ENCODE data around the gene RPS29.
"Not testable (repeated sequence)": the region's sequence is repeated elsewhere in the genome, so short reads cannot be mapped to it uniquely, and the experiment has no call there.

Gene RPS29

GRCh38 chr14:49598189-49598484 is 12.0 kb upstream of the RPS29 start:
- no peak for DNase-seq (ENCODE audit: low read depth, low spot score)

GRCh38 chr14:49594347-49595091 is 8.3 kb upstream of the RPS29 start:
- no peak for DNase-seq (ENCODE audit: low read depth, low spot score)

DNA sequence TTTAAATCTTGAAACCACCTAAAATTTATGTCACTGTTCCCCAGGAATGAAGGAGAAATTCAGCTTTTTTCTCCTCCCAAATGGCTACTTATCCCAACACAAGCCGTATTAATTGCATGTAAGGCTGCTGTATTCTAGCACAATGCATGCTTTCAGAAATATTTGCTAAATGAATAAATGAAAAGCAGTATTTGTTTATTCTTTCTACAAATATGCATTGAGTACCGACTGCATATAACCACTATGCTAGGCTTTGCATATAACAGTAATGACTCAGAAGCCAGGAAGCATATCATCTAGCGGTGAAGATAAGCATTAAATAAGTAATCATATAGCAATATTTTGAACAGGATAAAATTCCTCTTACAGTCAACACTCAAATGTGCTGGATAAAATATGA is 6.8 kb upstream of the RPS29 start:
- no peak for DNase-seq (ENCODE audit: low read depth, low spot score)

DNA sequence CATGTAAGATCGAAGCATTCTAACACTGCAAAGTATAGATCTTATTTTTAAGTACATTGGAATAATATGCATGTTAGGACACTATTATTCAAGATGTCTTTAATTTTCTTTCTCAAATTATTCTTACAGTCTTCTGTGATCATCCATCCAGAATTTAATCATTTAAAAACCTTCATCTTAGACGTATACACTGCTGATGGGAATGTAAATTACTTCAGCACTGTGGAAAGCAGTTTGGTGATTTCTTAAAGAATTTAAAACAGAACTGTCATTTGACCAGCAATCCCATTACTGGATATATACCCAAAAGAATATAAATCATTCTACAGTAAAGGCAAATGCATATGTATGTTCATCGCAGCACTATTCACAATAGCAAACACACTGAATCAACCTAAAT is 3.2 kb upstream of the RPS29 start:
- no peak for DNase-seq (ENCODE audit: low read depth, low spot score)

GRCh38 chr14:49586673-49587460 is 687 bp upstream of the RPS29 start:
- DNase-seq (ENCODE audit: low read depth, low spot score), result no peak

- DNase-seq (ENCODE audit: low read depth, low spot score), result not testable (repeated sequence)
Observed at GRCh38 chr14:49584981-49585640, 1.1 kb downstream of the RPS29 start.

DNA sequence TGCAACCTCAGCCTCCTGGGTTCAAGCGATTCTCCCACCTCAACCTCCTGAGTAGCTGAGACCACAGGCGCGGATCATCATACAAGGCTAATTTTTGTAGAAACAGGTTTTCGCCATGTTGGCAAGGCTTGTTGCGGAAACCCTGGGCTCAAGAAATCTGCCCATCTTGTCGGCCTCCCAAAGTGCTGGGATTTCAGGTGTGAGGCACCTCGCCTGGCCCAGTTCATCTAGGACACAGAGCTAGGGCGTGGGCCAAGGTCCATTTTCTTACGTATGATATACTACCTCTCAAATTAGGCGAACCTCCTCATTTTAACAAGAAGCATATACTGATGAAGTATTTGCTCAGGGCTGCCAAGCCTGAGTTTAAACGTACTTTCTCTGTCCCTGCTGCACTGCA is 2.1 kb downstream of the RPS29 start:
- no peak for DNase-seq (ENCODE audit: low read depth, low spot score)

GRCh38 chr14:49583629-49584028 is 2.6 kb downstream of the RPS29 start:
- no peak for DNase-seq (ENCODE audit: low read depth, low spot score)

GRCh38 chr14:49582113-49582977 is 3.8 kb downstream of the RPS29 start:
- DNase-seq (ENCODE audit: low read depth, low spot score), result no peak

GRCh38 chr14:49581209-49582112 is 4.7 kb downstream of the RPS29 start:
- no peak for DNase-seq (ENCODE audit: low read depth, low spot score)

DNA sequence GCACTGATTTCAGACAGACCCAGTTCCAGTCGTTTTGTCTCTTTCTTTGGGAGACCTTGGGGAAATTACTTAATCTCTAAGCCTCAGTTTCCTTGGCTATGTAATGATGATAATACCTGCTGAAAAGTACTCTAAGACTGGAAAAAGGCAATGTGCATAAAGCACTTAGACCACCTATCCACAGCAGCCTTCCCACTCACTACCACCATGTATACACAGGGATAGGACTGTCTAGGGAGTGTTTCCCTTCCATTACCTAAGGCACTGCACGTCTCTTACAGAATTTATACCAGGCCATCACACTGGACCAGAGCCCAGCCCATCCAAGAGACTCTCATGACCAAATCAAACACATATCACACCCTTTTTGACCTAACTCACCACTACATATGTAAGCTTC is 6.3 kb downstream of the RPS29 start:
- DNase-seq (ENCODE audit: low read depth, low spot score), result no peak

DNA sequence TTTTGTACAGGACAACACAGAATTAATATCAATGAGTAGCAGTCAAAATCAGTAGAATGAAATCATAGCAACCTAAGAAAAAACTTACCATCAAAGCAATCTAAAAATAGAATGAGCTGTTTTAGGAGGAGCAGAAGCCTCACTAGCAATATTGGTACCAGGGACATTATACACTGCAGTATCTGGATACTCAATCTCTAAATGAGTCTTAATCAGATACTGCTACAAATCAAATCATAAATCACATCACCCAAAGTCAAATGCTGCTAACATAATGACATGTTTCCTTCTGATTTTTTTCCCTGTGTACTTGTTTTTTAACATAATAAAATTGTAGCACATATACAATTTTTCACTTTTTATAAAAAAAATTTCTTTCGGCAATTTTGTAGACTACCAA is 8.0 kb downstream of the RPS29 start:
- no peak for DNase-seq (ENCODE audit: low read depth, low spot score)

- no peak for DNase-seq (ENCODE audit: low read depth, low spot score)
Observed at GRCh38 chr14:49574038-49574437, 12.1 kb downstream of the RPS29 start.

- no peak for DNase-seq (ENCODE audit: low read depth, low spot score)
Observed at GRCh38 chr14:49569281-49569680, 16.9 kb downstream of the RPS29 start.

GRCh38 chr14:49566714-49567113 is 19.5 kb downstream of the RPS29 start:
- no peak for DNase-seq (ENCODE audit: low read depth, low spot score)

- DNase-seq (ENCODE audit: low read depth, low spot score), result no peak
Observed at GRCh38 chr14:49559979-49560768, 26.0 kb downstream of the RPS29 start.

- DNase-seq (ENCODE audit: low read depth, low spot score), result peak; percentile 20
Observed at GRCh38 chr14:49553892-49554291, 32.3 kb downstream of the RPS29 start.

DNA sequence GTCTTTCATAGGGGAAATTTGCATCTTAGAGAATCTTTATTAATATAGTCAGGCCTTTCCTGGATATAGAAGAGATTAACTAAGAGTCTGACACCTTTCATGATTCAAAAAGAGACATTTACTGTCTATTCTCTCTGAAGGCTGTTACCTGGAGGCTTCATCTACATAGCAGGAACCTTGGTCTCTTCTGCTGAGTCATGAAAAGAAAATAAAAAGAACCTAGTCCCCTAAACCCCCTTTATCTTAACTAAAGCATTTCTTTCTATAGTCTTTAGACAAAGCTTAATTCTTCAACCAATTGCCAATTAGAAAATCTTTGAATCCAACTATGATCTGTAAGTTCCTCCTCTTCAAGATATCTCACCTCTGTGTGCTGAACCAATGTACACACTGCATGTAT is 33.1 kb downstream of the RPS29 start:
- no peak for DNase-seq (ENCODE audit: low read depth, low spot score)

GRCh38 chr14:49551569-49551968 is 34.6 kb downstream of the RPS29 start:
- DNase-seq (ENCODE audit: low read depth, low spot score), result no peak

All from iPS DF 19.7 (cell line).